H9 (cell line): Measurements from ENCODE around the gene YJU2. TPM values are rescaled to one million over a fixed set of nuclear protein-coding genes. Genes with fewer than 3 reads are reported as not detected.

Experiments
- DNase-seq: peaks from one replicate; pipeline ENCODE4 v3.0.0-alpha.2; 2017
- H2AFZ ChIP-seq: one replicate; pipeline ENCODE4 v1.6.1; 2013; ENCODE audit warnings: mild to moderate bottlenecking, low read length, control low read depth, moderate library complexity
- H2AK5ac ChIP-seq: 2 replicates; pipeline ENCODE4 v1.6.1; 2013; ENCODE audit warnings: low read length, control low read depth, mixed read lengths; ENCODE audit not compliant: insufficient read length
- H2BK120ac ChIP-seq: one replicate; pipeline ENCODE4 v1.6.1; 2013; ENCODE audit warnings: low read depth, mild to moderate bottlenecking, low read length, control low read depth, inconsistent platforms; ENCODE audit not compliant: poor library complexity, severe bottlenecking
- H2BK12ac ChIP-seq: 2 replicates; pipeline ENCODE4 v1.6.1; 2013; ENCODE audit warnings: low read length, control low read depth, mixed read lengths, low read depth; ENCODE audit not compliant: insufficient read length
- H2BK15ac ChIP-seq: 2 replicates; pipeline ENCODE4 v1.6.1; 2013; ENCODE audit warnings: low read depth, low read length, control low read depth
- H2BK20ac ChIP-seq: one replicate; pipeline ENCODE4 v1.6.1; 2013; ENCODE audit warnings: low read depth, mild to moderate bottlenecking, low read length, control low read depth, inconsistent platforms; ENCODE audit not compliant: poor library complexity, severe bottlenecking
- H2BK5ac ChIP-seq: 2 replicates; pipeline ENCODE4 v1.6.1; 2013; ENCODE audit warnings: low read length, control low read depth, mixed read lengths; ENCODE audit not compliant: insufficient read length
- H3K14ac ChIP-seq: 2 replicates; pipeline ENCODE4 v1.6.1; 2013; ENCODE audit warnings: low read length, control low read depth; ENCODE audit not compliant: insufficient read depth
- H3K18ac ChIP-seq: 2 replicates; pipeline ENCODE4 v1.6.1; 2013; ENCODE audit warnings: low read depth, mild to moderate bottlenecking, mixed read lengths, low read length, control low read depth; ENCODE audit not compliant: insufficient read length
- H3K23ac ChIP-seq: 2 replicates; pipeline ENCODE4 v1.6.1; 2013; ENCODE audit warnings: low read length, control low read depth, mixed read lengths, low read depth; ENCODE audit not compliant: insufficient read length
- H3K23me2 ChIP-seq: 2 replicates; pipeline ENCODE4 v1.6.1; 2013; ENCODE audit warnings: low read depth, mild to moderate bottlenecking, mixed read lengths, low read length, control low read depth; ENCODE audit not compliant: insufficient read length, poor library complexity, severe bottlenecking
- H3K27ac ChIP-seq: 2 replicates; pipeline ENCODE4 v1.5.1; 2013; ENCODE audit warnings: low read length, control low read depth, mixed read lengths, low read depth; ENCODE audit not compliant: insufficient read length
- H3K27me3 ChIP-seq: 2 replicates; pipeline ENCODE4 v1.6.1; 2013; ENCODE audit warnings: low read length, control low read depth, inconsistent platforms; ENCODE audit not compliant: insufficient read depth
- H3K4ac ChIP-seq: 2 replicates; pipeline ENCODE4 v1.6.1; 2013; ENCODE audit warnings: low read depth, mild to moderate bottlenecking, control low read depth, inconsistent platforms, low read length, moderate library complexity
- H3K4me1 ChIP-seq: 2 replicates; pipeline ENCODE4 v1.6.1; 2013; ENCODE audit warnings: low read length, control low read depth, inconsistent platforms; ENCODE audit not compliant: insufficient read depth
- H3K4me2 ChIP-seq: 2 replicates; pipeline ENCODE4 v1.6.1; 2013; ENCODE audit warnings: low read length, control low read depth, mixed read lengths; ENCODE audit not compliant: insufficient read length, insufficient read depth
- H3K56ac ChIP-seq: 2 replicates; pipeline ENCODE4 v1.6.1; 2013; ENCODE audit warnings: low read depth, mild to moderate bottlenecking, mixed read lengths, low read length, control low read depth; ENCODE audit not compliant: insufficient read length
- H3K79me1 ChIP-seq: 2 replicates; pipeline ENCODE4 v1.6.1; 2013; ENCODE audit warnings: low read depth, mild to moderate bottlenecking, moderate library complexity, low read length, control low read depth, inconsistent platforms; ENCODE audit not compliant: insufficient read depth, poor library complexity, severe bottlenecking
- H3K79me2 ChIP-seq: 2 replicates; pipeline ENCODE4 v1.6.1; 2013; ENCODE audit warnings: low read length, control low read depth, inconsistent platforms; ENCODE audit not compliant: insufficient read depth
- H3K9ac ChIP-seq: 2 replicates; pipeline ENCODE4 v1.6.1; 2013; ENCODE audit warnings: low read length, control low read depth, mixed read lengths; ENCODE audit not compliant: insufficient read length; ENCODE audit errors: extremely low read depth
- H3K9me3 ChIP-seq: one replicate; pipeline ENCODE4 v1.6.1; 2013; ENCODE audit warnings: low read depth, low read length, inconsistent platforms; ENCODE audit not compliant: control insufficient read depth
- H3T11ph ChIP-seq: one replicate; pipeline ENCODE4 v1.6.1; 2013; ENCODE audit warnings: mild to moderate bottlenecking, low read length, control low read depth, inconsistent platforms
- H4K20me1 ChIP-seq: one replicate; pipeline ENCODE4 v1.6.1; 2013; ENCODE audit not compliant: control insufficient read depth, insufficient read length, insufficient read depth
- H4K5ac ChIP-seq: 2 replicates; pipeline ENCODE4 v1.6.1; 2013; ENCODE audit warnings: low read depth, mild to moderate bottlenecking, mixed read lengths, low read length, control low read depth; ENCODE audit not compliant: insufficient read length
- H4K8ac ChIP-seq: replicated peaks from 2 replicates; pipeline ENCODE4 v1.6.1; 2013; ENCODE audit warnings: low read length, control low read depth, mixed read lengths, low read depth; ENCODE audit not compliant: insufficient read length
- H4K91ac ChIP-seq: 2 replicates; pipeline ENCODE4 v1.6.1; 2013; ENCODE audit warnings: low read depth, mild to moderate bottlenecking, moderate library complexity, mixed read lengths, low read length, control low read depth; ENCODE audit not compliant: insufficient read length
- H3K27ac Mint-ChIP-seq, 3 experiments: 2 replicates in 2 of 3; 3 replicates in 1 of 3; pipeline ENCODE4 v1.8.0; 2020 to 2021; ENCODE audit warnings: mixed read lengths in 3 of 3, mild to moderate bottlenecking in 1 of 3, moderate library complexity in 1 of 3
- H3K27me3 Mint-ChIP-seq: 2 replicates; pipeline ENCODE4 v1.8.0; 2021; ENCODE audit warnings: low read depth, mild to moderate bottlenecking, moderate library complexity, mixed read lengths
- H3K36me3 Mint-ChIP-seq, 3 experiments: 2 replicates in 2 of 3; 3 replicates in 1 of 3; pipeline ENCODE4 v1.8.0; 2020 to 2021; ENCODE audit warnings: low read depth in 3 of 3, mixed read lengths in 3 of 3; ENCODE audit not compliant: insufficient read depth in 1 of 3
- H3K4me1 Mint-ChIP-seq, 2 experiments: 2 replicates each; pipeline ENCODE4 v1.8.0; 2020; ENCODE audit warnings: mixed read lengths in 2 of 2
- H3K4me3 Mint-ChIP-seq, 2 experiments: 2 replicates in 1 of 2; 3 replicates in 1 of 2; pipeline ENCODE4 v1.8.0; 2020 to 2021; ENCODE audit warnings: mild to moderate bottlenecking in 2 of 2, mixed read lengths in 2 of 2, moderate library complexity in 1 of 2
- H3K9me3 Mint-ChIP-seq, 2 experiments: 2 replicates in 1 of 2; 3 replicates in 1 of 2; pipeline ENCODE4 v1.8.0; 2020; ENCODE audit warnings: mild to moderate bottlenecking in 2 of 2, mixed read lengths in 2 of 2, moderate library complexity in 1 of 2
- CTCF ChIP-seq: fragments of 200-600 bp; sonication (generic); conservative IDR thresholded peaks from 3 replicates; pipeline ENCODE4 v1.8.0; 2021; ENCODE audit warnings: antibody characterized with exemption, mild to moderate bottlenecking
- WGBS: extraction: QIAGEN DNeasy Blood & Tissue Kit; methylation state at CpG from one replicate; pipeline ENCODE4 v1.1.7; 2013; ENCODE audit warnings: missing lambda C conversion rate, low lambda C conversion rate, mixed read lengths; ENCODE audit not compliant: insufficient read length; ENCODE audit errors: extremely low coverage; 5-methylcytosine and 5-hydroxymethylcytosine counted together
- total RNA-seq: library from RNA; stranded (reverse); gene quantifications from 2 replicates; pipeline ENCODE4 v1.2.1, GENCODE V29; 2021

Gene YJU2
- total RNA-seq, 1 experiment from 2014 or later = 31.0 TPM

- H3K23ac ChIP-seq = no peak overlapping the region
- no peaks in the 10 kb centered on the region for H3K79me1 ChIP-seq
- H3K79me2 ChIP-seq = no peaks in the 10 kb centered on the region
- H3T11ph ChIP-seq = no peak overlapping the region
- H4K20me1 ChIP-seq = no peaks in the 10 kb centered on the region
- no peak overlapping the region for H4K5ac ChIP-seq
- WGBS = no CpG with 5 or more reads among the region's 8 CpGs
- no peak overlapping the region for H3K9ac ChIP-seq
- H3K9me3 ChIP-seq = no peaks in the 10 kb centered on the region
- no peaks in the 10 kb centered on the region for H3K4me1 ChIP-seq
- H2BK20ac ChIP-seq = no peak overlapping the region
- peaks cover 21% of the 10 kb centered on the region for H3K27me3 Mint-ChIP-seq
- no peaks in the 10 kb centered on the region; a peak in 1 of 5 replicates for H3K9me3 Mint-ChIP-seq
- no peaks in the 10 kb centered on the region for H3K23me2 ChIP-seq
- no peak overlapping the region for H3K4me3 Mint-ChIP-seq
- H2AFZ ChIP-seq = no peak overlapping the region
- no peak overlapping the region for H3K56ac ChIP-seq
- H2BK15ac ChIP-seq = no peak overlapping the region
- no peak overlapping the region for H3K4me2 ChIP-seq
- H2BK12ac ChIP-seq = no peak overlapping the region
- no peak overlapping the region for H3K27ac Mint-ChIP-seq
- H3K18ac ChIP-seq = no peak overlapping the region
- H2AK5ac ChIP-seq = no peak overlapping the region
- no peak for TF ChIP-seq CTCF
- no peaks in the 10 kb centered on the region for H3K36me3 Mint-ChIP-seq
- no peaks in the 10 kb centered on the region for H3K27me3 ChIP-seq
- no peak overlapping the region for H3K14ac ChIP-seq
- no peak overlapping the region for H3K27ac ChIP-seq
- no peak for DNase-seq
- H2BK5ac ChIP-seq = no peak overlapping the region
- H4K8ac ChIP-seq = no peak overlapping the region
- no peak overlapping the region for H2BK120ac ChIP-seq
- peaks cover 12 to 25% of the 10 kb centered on the region in 2 experiments for H3K4me1 Mint-ChIP-seq
- no peak overlapping the region for H3K4ac ChIP-seq
- no peak overlapping the region for H4K91ac ChIP-seq
Measured at GRCh38 chr19:4298810-4299550, 52.1 kb downstream of the YJU2 start.
